Cardiac fibroblast (primary cell): ENCODE measurements around the gene LRRC28.

Experiments
- DNase-seq, 2 donors: peaks; one replicate each; pipeline versions ENCODE4 v3.0.0 to v3.0.0-alpha.2; 2010; ENCODE audit warnings: low read depth in 2 of 2
- H3K4me3 ChIP-seq, 2 donors: replicated peaks in 1 of 2; 1 replicate in 1 of 2; 2 replicates in 1 of 2; pipeline ENCODE4 v1.5.1; 2011; ENCODE audit warnings: low read depth in 2 of 2, low read length in 2 of 2, mild to moderate bottlenecking in 2 of 2, moderate library complexity in 1 of 2
- CTCF ChIP-seq: IDR thresholded peaks from one replicate; pipeline ENCODE4 v1.5.1; 2011; ENCODE audit warnings: low read depth, mild to moderate bottlenecking, low read length, inconsistent platforms

The LRRC28 gene

DNA sequence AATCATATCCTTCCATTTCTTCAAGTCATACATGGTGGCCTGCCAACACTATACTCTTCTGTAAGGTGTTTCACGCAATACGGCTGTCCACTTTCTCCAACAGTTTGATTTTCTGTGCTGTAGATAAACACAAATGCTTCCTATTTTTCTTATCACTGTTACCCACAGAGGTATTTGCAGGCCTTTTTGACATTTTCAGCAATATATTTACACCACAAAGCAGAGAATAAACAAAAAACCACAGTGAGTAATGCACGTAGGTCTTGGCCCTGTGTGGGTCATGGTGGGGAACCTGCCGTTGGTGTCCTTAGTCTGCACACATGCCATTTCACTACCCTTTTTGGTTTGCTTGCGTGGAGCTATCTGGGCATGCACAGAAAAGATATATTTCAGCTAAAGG lies 59.5 kb downstream of the LRRC28 start:
- H3K4me3 ChIP-seq, result no peak overlapping the region
- no peak for DNase-seq
- no peak for TF ChIP-seq CTCF

DNA sequence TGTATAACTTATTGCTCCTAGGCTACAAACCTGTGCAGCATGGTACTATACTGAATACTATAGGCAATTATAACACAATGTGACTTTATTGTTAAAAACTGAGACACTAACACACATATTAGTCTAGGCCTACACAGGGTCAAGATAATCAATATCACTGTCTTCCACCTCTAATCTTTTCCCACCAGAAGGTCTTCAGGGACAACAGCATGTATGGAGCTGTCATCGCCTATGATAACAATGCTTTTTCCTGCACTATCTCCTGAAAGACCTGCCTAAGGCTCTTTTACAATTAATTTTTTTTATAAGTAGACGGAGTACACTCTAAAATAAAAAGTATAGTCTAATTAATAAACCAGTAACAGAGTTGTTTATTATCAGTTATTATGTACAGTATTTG lies 60.9 kb downstream of the LRRC28 start:
- no peak for TF ChIP-seq CTCF
- DNase-seq, result no peak
- no peak overlapping the region for H3K4me3 ChIP-seq

DNA sequence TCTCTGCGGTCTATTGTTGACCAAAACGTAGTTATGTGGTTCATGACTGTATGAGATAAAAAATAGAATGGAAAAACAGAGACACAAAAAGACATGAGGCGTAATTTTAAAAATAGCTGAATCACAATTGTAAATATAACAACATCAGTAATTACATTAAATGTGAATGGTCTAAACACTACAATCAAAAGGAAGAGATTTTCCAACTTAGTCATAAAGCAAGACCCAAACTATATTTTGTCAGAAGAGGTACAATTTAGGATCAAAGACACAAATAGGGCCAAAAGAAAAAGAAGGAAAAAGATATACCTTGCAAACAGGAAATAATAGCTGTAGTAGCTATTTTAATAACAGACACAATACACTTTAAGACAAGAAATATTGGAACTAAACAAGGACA lies 61.5 kb downstream of the LRRC28 start:
- no peak for TF ChIP-seq CTCF
- no peak for DNase-seq
- no peak overlapping the region for H3K4me3 ChIP-seq

GRCh38 chr15:99315636-99316035 lies 64.4 kb downstream of the LRRC28 start:
- H3K4me3 ChIP-seq, result no peak overlapping the region
- DNase-seq, result no peak
- TF ChIP-seq CTCF, result no peak

DNA sequence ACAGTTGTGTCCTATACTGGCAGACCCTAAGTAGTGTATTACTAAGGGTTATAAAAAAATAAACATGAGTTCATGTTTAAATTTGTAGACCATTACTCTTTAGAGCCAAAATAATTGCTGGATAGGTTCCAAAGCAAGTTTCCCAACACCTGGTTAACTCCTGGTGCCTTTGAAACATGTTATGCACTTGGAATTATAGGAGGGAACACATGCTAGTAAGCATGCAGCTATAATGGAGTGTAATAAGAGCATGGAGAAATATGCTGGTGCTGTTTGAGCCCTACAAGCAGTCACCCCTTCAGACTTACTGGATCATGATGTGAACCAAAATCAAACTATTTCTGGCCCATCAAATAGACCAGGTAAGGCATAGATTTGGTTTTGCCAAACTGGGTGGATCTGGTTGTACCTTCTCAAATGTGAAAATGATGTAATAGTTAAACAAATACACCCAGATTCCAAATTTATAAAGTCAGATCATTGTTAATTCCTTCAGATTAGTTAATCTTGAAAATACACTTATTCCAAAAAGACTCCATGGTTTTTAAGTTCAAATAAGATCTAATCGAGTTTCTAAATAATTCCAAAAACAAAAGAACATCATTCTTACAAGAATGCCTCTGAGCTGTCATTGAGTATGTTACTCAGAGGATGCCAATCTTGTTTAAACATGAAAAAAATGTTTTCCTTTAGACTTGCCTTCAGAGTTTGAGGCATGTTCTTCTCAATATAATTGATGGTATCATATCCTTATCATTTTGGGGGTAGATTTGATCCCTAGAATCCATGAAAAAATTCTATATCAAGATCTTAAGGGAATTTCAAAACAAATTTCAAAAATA lies 69.3 kb downstream of the LRRC28 start:
- no peak for TF ChIP-seq CTCF
- H3K4me3 ChIP-seq, result no peak overlapping the region
- no peak for DNase-seq

- no peak for TF ChIP-seq CTCF
- DNase-seq, result no peak
Measured at GRCh38 chr15:99321468-99321867, 70.2 kb downstream of the LRRC28 start.

More at GRCh38 chr15:99321468-99321867, 70.2 kb downstream of the LRRC28 start:
- no peak overlapping the region for H3K4me3 ChIP-seq
